ENCODE data around the gene ILK.

DNA sequence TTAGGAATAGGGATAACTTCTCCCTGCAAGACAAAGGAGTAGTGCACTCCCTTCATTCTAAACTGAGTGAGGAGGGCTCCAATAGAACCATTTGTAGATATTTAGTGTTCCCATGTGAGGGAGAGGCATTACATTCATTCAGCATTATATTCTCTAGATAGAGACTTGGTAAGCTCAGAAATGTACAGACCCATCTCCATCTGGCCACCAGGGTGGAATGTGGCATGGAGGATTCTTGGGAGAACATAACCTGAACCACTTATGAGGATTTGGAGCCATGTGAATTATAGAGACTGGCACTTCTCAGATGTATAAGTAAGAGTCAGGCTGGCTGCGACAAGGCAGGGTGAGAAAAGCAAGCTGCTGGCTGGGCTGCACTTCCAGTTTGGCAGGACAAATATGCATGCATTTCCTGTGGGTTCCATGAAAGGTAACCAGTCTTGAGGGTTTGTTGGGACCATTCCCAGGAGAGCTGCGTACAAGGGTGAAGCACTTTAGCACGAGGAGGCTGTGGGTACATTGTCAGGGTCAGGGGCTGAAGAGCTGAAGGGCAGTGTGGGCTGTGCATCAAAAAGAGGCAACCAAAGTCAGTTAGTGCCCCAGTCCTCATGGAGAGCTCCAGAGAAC, 9.3 kb upstream of the ILK start:
- TF ChIP-seq, protein P1, sequence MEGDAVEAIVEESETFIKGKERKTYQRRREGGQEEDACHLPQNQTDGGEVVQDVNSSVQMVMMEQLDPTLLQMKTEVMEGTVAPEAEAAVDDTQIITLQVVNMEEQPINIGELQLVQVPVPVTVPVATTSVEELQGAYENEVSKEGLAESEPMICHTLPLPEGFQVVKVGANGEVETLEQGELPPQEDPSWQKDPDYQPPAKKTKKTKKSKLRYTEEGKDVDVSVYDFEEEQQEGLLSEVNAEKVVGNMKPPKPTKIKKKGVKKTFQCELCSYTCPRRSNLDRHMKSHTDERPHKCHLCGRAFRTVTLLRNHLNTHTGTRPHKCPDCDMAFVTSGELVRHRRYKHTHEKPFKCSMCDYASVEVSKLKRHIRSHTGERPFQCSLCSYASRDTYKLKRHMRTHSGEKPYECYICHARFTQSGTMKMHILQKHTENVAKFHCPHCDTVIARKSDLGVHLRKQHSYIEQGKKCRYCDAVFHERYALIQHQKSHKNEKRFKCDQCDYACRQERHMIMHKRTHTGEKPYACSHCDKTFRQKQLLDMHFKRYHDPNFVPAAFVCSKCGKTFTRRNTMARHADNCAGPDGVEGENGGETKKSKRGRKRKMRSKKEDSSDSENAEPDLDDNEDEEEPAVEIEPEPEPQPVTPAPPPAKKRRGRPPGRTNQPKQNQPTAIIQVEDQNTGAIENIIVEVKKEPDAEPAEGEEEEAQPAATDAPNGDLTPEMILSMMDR (IDR thresholded peaks at IDR 0.05; ENCODE audit: low read depth, low read length), result no peak
- no peak for TF ChIP-seq EZH2phosphoT487 (IDR thresholded peaks at IDR 0.05; ENCODE audit: low read depth)
